H1 (cell line): Measurements from ENCODE around the gene RUFY2. TPM values are rescaled to one million over a fixed set of nuclear protein-coding genes. Genes with fewer than 3 reads are reported as not detected.
A peak's percentile ranks its signal among the peaks of the same experiment; 100 is the strongest.

Experiments
- CTCF ChIA-PET: fragments of 300-600 bp; sonication (Branson Sonifier 250); formaldehyde crosslinking; loops from one replicate; lab custom pipeline; 2021; ENCODE audit not compliant: partially characterized antibody; lab: Charles Lee
- POLR2A ChIA-PET: fragments of 300-600 bp; sonication (Branson Sonifier 250); formaldehyde crosslinking; loops from one replicate; lab custom pipeline; 2021; ENCODE audit warnings: inconsistent platforms; ENCODE audit not compliant: partially characterized antibody; lab: Charles Lee
- DNase-seq, 2 experiments: peaks; one replicate each; pipeline versions ENCODE4 v3.0.0 to v3.0.0-alpha.2; 2010 to 2022; ENCODE audit warnings: low spot score in 2 of 2, low read depth in 1 of 2, mixed read lengths in 1 of 2
- FAIRE-seq: peaks from 2 replicates; lab custom pipeline; 2011; peaks lifted over from hg19 to GRCh38; lab: Jason Lieb, UNC
- H2AFZ ChIP-seq: 2 replicates; pipeline ENCODE4 v1.8.1; 2012; ENCODE audit warnings: low read length, inconsistent platforms
- H2AK5ac ChIP-seq: 2 replicates; pipeline ENCODE4 v1.6.1; 2013; ENCODE audit warnings: low read depth, low read length
- H2BK120ac ChIP-seq: replicated peaks from 2 replicates; pipeline ENCODE3; 2013; ENCODE audit warnings: low read depth, low read length, inconsistent platforms
- H2BK12ac ChIP-seq: 2 replicates; pipeline ENCODE4 v1.6.1; 2013; ENCODE audit warnings: low read depth, low read length
- H2BK15ac ChIP-seq: 2 replicates; pipeline ENCODE4 v1.6.1; 2013; ENCODE audit warnings: low read length
- H2BK20ac ChIP-seq: 2 replicates; pipeline ENCODE4 v1.6.1; 2013; ENCODE audit warnings: low read length
- H2BK5ac ChIP-seq: 2 replicates; pipeline ENCODE4 v1.6.1; 2013; ENCODE audit warnings: low read depth, low read length
- H3K14ac ChIP-seq: 2 replicates; pipeline ENCODE4 v1.6.1; 2013; ENCODE audit warnings: inconsistent platforms; ENCODE audit not compliant: insufficient read length
- H3K18ac ChIP-seq: 2 replicates; pipeline ENCODE4 v1.6.1; 2013; ENCODE audit warnings: low read length; ENCODE audit errors: extremely low read depth
- H3K23ac ChIP-seq: 2 replicates; pipeline ENCODE4 v1.6.1; 2013; ENCODE audit warnings: inconsistent platforms; ENCODE audit not compliant: insufficient read length
- H3K23me2 ChIP-seq: 2 replicates; pipeline ENCODE4 v1.6.1; 2013; ENCODE audit warnings: low read depth, low read length
- H3K27ac ChIP-seq: 2 replicates; pipeline ENCODE4 v1.6.1; 2011; ENCODE audit warnings: low read depth, low read length, inconsistent platforms
- H3K27me3 ChIP-seq, 4 experiments: replicated peaks in 1 of 4; 1 replicate in 1 of 4; 2 replicates in 3 of 4; pipeline versions ENCODE4 v1.6.1 to v1.8.1; 2011 to 2013; ENCODE audit warnings: low read length in 3 of 4, mild to moderate bottlenecking in 3 of 4, inconsistent platforms in 2 of 4, mixed read lengths in 2 of 4, moderate library complexity in 1 of 4; ENCODE audit not compliant: control insufficient read depth in 3 of 4, insufficient read depth in 3 of 4; ENCODE audit errors: extremely low read depth in 1 of 4
- H3K36me3 ChIP-seq, 4 experiments: 2 replicates each; pipeline versions ENCODE4 v1.6.1 to v1.8.1; 2011 to 2013; ENCODE audit warnings: mild to moderate bottlenecking in 4 of 4, low read length in 3 of 4, moderate library complexity in 2 of 4, control low read depth in 1 of 4, inconsistent platforms in 1 of 4; ENCODE audit not compliant: insufficient read depth in 4 of 4, control insufficient read depth in 2 of 4
- H3K4ac ChIP-seq: replicated peaks from 2 replicates; pipeline ENCODE3; 2013; ENCODE audit warnings: low read length, low read depth, mixed read lengths, inconsistent platforms; ENCODE audit not compliant: insufficient read length
- H3K4me1 ChIP-seq, 4 experiments: replicated peaks in 1 of 4; 1 replicate in 1 of 4; 2 replicates in 3 of 4; pipeline versions ENCODE4 v1.6.1 to v1.8.1; 2011 to 2013; ENCODE audit warnings: low read length in 3 of 4, inconsistent platforms in 2 of 4, mixed read lengths in 1 of 4; ENCODE audit not compliant: insufficient read depth in 4 of 4, control insufficient read depth in 3 of 4
- H3K4me2 ChIP-seq, 2 experiments: 2 replicates each; pipeline versions ENCODE4 v1.6.1 to v1.8.1; 2011 to 2013; ENCODE audit warnings: low read depth in 2 of 2, low read length in 2 of 2, control low read depth in 1 of 2, inconsistent platforms in 1 of 2, mild to moderate bottlenecking in 1 of 2; ENCODE audit not compliant: insufficient read depth in 1 of 2
- H3K4me3 ChIP-seq, 4 experiments: fragments of 200-600, 300-600 bp in 1 of 4; sonication (generic), shearing (Covaris generic), sonication (Bioruptor Twin) in 1 of 4; 2 replicates each; pipeline versions ENCODE4 v1.5.1 to v1.8.1; 2011 to 2016; ENCODE audit warnings: low read length in 4 of 4, low read depth in 3 of 4, control low read depth in 2 of 4, inconsistent platforms in 2 of 4, mild to moderate bottlenecking in 2 of 4, mixed read lengths in 1 of 4, moderate library complexity in 1 of 4; ENCODE audit not compliant: insufficient read depth in 2 of 4; ENCODE audit errors: extremely low read depth in 1 of 4
- H3K56ac ChIP-seq: replicated peaks from 2 replicates; pipeline ENCODE3; 2013; ENCODE audit warnings: low read depth, mild to moderate bottlenecking, mixed read lengths, low read length, inconsistent platforms; ENCODE audit not compliant: insufficient read length
- H3K79me1 ChIP-seq: 2 replicates; pipeline ENCODE4 v1.6.1; 2013; ENCODE audit warnings: low read depth, low read length, control low read depth
- H3K79me2 ChIP-seq, 2 experiments: 2 replicates each; pipeline versions ENCODE4 v1.6.1 to v1.8.1; 2012 to 2013; ENCODE audit warnings: low read length in 2 of 2, mild to moderate bottlenecking in 2 of 2, inconsistent platforms in 1 of 2; ENCODE audit not compliant: insufficient read depth in 2 of 2, control insufficient read depth in 1 of 2
- H3K9ac ChIP-seq, 4 experiments: replicated peaks in 1 of 4; 1 replicate in 1 of 4; 2 replicates in 3 of 4; pipeline versions ENCODE4 v1.6.1 to v1.8.1; 2011 to 2013; ENCODE audit warnings: low read depth in 3 of 4, low read length in 3 of 4, control low read depth in 2 of 4, mild to moderate bottlenecking in 2 of 4, moderate library complexity in 2 of 4, inconsistent platforms in 1 of 4; ENCODE audit errors: extremely low read depth in 1 of 4
- H3K9me3 ChIP-seq, 2 experiments: 2 replicates each; pipeline versions ENCODE4 v1.6.1 to v1.8.1; 2012 to 2013; ENCODE audit warnings: mild to moderate bottlenecking in 2 of 2, moderate library complexity in 2 of 2, control low read depth in 1 of 2, inconsistent platforms in 1 of 2, low read depth in 1 of 2, low read length in 1 of 2, mixed read lengths in 1 of 2; ENCODE audit not compliant: insufficient read depth in 2 of 2
- H4K20me1 ChIP-seq, 2 experiments: replicated peaks in 1 of 2; 2 replicates each; pipeline versions ENCODE3 to v1.8.1; 2011 to 2013; ENCODE audit warnings: inconsistent platforms in 2 of 2, low read length in 2 of 2, mild to moderate bottlenecking in 1 of 2; ENCODE audit not compliant: insufficient read depth in 2 of 2, control insufficient read depth in 1 of 2
- H4K5ac ChIP-seq: 2 replicates; pipeline ENCODE4 v1.6.1; 2013; ENCODE audit warnings: low read length, low read depth, mixed read lengths, inconsistent platforms; ENCODE audit not compliant: insufficient read length
- H4K8ac ChIP-seq: 2 replicates; pipeline ENCODE4 v1.8.0; 2013; ENCODE audit warnings: mild to moderate bottlenecking, moderate library complexity, low read length, inconsistent platforms; ENCODE audit not compliant: insufficient read depth; ENCODE audit errors: extremely low read depth
- H4K91ac ChIP-seq: replicated peaks from 2 replicates; pipeline ENCODE3; 2013; ENCODE audit warnings: low read length, mixed read lengths, inconsistent platforms; ENCODE audit not compliant: insufficient read length
- BACH1 ChIP-seq: IDR thresholded peaks from 2 replicates; pipeline ENCODE4 v1.6.1; 2012; ENCODE audit warnings: low read length, improper control_type of control experiment
- BCL11A ChIP-seq, 2 experiments: IDR thresholded peaks; one replicate each; pipeline ENCODE4 v1.6.1; 2011; ENCODE audit warnings: low read depth in 2 of 2, low read length in 2 of 2, mild to moderate bottlenecking in 2 of 2
- CHD2 ChIP-seq: IDR thresholded peaks from 2 replicates; pipeline ENCODE4 v1.6.1; 2012; ENCODE audit warnings: low read length, improper control_type of control experiment
- CREB1 ChIP-seq: IDR thresholded peaks from 2 replicates; pipeline ENCODE4 v1.6.1; 2012; ENCODE audit warnings: inconsistent platforms
- KDM1A ChIP-seq: fragments of 200-600, 300-600 bp; sonication (generic); IDR thresholded peaks from 2 replicates; pipeline ENCODE4 v1.7.1; 2016; ENCODE audit warnings: mild to moderate bottlenecking, low read length, borderline replicate concordance
- KDM4A ChIP-seq: IDR thresholded peaks from one replicate; pipeline ENCODE4 v1.7.1; 2012; ENCODE audit warnings: low read depth, mild to moderate bottlenecking, moderate library complexity, low read length, inconsistent platforms; ENCODE audit not compliant: severe bottlenecking
- POLR2AphosphoS5 ChIP-seq: IDR thresholded peaks from 2 replicates; pipeline ENCODE4 v1.6.1; 2011; ENCODE audit warnings: low read depth, low read length
- RBBP5 ChIP-seq: IDR thresholded peaks from 2 replicates; pipeline ENCODE4 v1.7.1; 2012; ENCODE audit warnings: low read depth, mild to moderate bottlenecking, inconsistent platforms, low read length, moderate library complexity, borderline replicate concordance
- TBP ChIP-seq: IDR thresholded peaks from 2 replicates; pipeline ENCODE4 v1.6.1; 2011; ENCODE audit warnings: low read depth, low read length, improper control_type of control experiment
- WGBS, 2 experiments: shearing (Covaris generic) in 1 of 2; methylation state at CpG; one replicate each; pipeline versions ENCODE4 v1.1.6 to v1.1.7; 2013 to 2015; ENCODE audit warnings: low lambda C conversion rate in 2 of 2, mixed read lengths in 2 of 2, inconsistent platforms in 1 of 2, low coverage in 1 of 2, missing lambda C conversion rate in 1 of 2; ENCODE audit not compliant: insufficient replicate concordance in 2 of 2, insufficient coverage in 1 of 2, insufficient read length in 1 of 2; ENCODE audit errors: extremely low coverage in 1 of 2, missing lambda C conversion rate in 1 of 2; 5-methylcytosine and 5-hydroxymethylcytosine counted together
- polyA plus RNA-seq, 7 experiments: library from polyadenylated mRNA; depleted of rRNA in 3 of 7; stranded (reverse) in 5 of 7; unstranded in 2 of 7; fragments of >200 nt in 5 of 7; fragments of 200-250 nt in 2 of 7; gene quantifications; 1 replicate in 5 of 7; 2 replicates in 1 of 7; 4 replicates in 1 of 7; pipeline versions ENCODE4 v1.2.1 to v1.2.3, GENCODE V29; 2011 to 2013; ENCODE audit warnings: missing spikeins in 2 of 7, mixed read lengths in 2 of 7
- total RNA-seq: library from RNA; stranded (reverse); fragmentation: NEBNext Ultra II Directional; extraction: Animal tissue kit (Norgen Biotek cat#: 25700); gene quantifications from 2 replicates; pipeline ENCODE4 v1.2.1, GENCODE V29; 2021
- TF ChIP-seq, protein P1 (sequence below): IDR thresholded peaks from 2 replicates; pipeline ENCODE4 v1.6.1; 2012; ENCODE audit warnings: inconsistent platforms

The RUFY2 gene
- total and polyA plus RNA-seq, 2 of the 8 experiments (the other 6 are each of a cell fraction or from before 2014, with no cell fraction given): 3.4 to 12.0 TPM

DNA sequence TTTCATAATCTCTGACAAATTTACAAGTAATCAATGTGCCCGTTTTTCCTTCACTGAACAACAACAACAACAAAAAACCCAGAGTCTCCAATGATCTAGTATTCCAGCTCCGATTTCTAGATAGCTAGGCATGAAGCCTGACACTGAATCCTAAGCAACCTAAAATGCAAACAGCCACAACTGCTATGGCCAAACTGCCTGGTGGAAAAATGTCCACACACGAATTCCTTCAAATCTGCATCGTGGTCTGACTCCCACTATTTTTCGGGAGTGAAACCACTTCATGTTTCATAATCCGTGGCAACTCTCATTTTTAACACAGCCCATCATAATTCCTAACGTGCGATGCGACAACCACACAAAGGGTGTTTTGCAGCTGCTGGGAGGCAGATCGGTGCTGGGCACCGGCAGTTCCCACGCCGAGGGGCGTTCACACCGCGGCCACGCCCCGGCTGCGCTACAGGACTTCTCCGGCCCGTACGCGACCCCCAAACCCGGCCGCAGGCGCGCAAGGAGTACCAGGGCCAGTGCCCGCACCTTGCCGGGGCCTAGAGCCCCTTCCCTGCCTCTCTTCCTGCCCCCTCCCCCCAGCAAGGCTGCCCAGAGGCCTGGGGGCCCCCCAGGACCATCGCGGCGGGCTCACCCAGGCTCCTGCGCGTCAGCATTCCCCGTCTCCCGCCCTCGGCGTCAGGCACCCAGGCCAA is 814 bp downstream of the RUFY2 start:
- Histone ChIP-seq H3K36me3 (peaks cover 0 to 3% (median 0%) of the 10 kb centered on the region in 4 experiments; a peak in 1 of 8 replicates), H3K79me2 (peaks cover 0 to 29% of the 10 kb centered on the region in 2 experiments; a peak in 2 of 4 replicates), H2BK12ac (0 out of 2 replicates have a peak overlapping the region, but pooled peaks have one; percentile 65), H2BK5ac (peak overlapping the region; percentile 12; the same call in 1 of the 2 replicates), H3K23ac (no peak overlapping the region), H3K4me2 (peak overlapping the region; percentile 81 to 89), H2AK5ac (no peak overlapping the region), H3K14ac (no peak overlapping the region), H3K4ac (no peak overlapping the region), H3K9me3 (no peaks in the 10 kb centered on the region), H3K27ac (peak overlapping the region; percentile 88; the same call in 1 of the 2 replicates), H4K20me1 (no peaks in the 10 kb centered on the region), H2BK20ac (no peak overlapping the region), H3K18ac (peak overlapping the region; percentile 75), H4K5ac (peak overlapping the region; percentile 74), H3K23me2 (peaks cover 6% of the 10 kb centered on the region; the same call in 1 of the 2 replicates), H2AFZ (peak overlapping the region; percentile 53), H2BK15ac (no peak overlapping the region), H3K27me3 (no peaks in the 10 kb centered on the region), H4K8ac (peak overlapping the region; percentile 76; the same call in 1 of the 2 replicates), H2BK120ac (no peak overlapping the region), H3K9ac (peak overlapping the region; percentile 79 to 88 (median 84); a peak in 6 of 7 replicates), H3K56ac (no peak overlapping the region), H3K79me1 (no peaks in the 10 kb centered on the region; the same call in 1 of the 2 replicates), H3K4me3 (peak overlapping the region; percentile 72 to 86 (median 74)), H4K91ac (peak overlapping the region; percentile 79), H3K4me1 (peaks cover 0 to 4% (median 0%) of the 10 kb centered on the region in 4 experiments; a peak in 2 of 7 replicates)
- CTCF ChIA-PET: interaction anchor here (0.8 to 1.4 kb wide), 4 partner anchors 25 to 430 kb away, joined by 3 read pairs; no protein-coding TSS in a partner anchor
- DNase-seq: peak in 1 of 2 experiments; percentile 85
- 3% methylated on average over 35 of the region's 38 CpGs; no CpG with 5 or more reads in 1 of the 2 experiments for WGBS, 2 experiments
- no peak for FAIRE-seq
- POLR2A ChIA-PET: interaction anchor here (0.6 to 2.9 kb wide), 11 partner anchors 13 to 549 kb away, joined by 3 to 17 read pairs (median 4); partner anchors contain the start of genes CCAR1, DDX21, HNRNPH3 and PBLD
- no peak for TF ChIP-seq CHD2
- TF ChIP-seq, protein P1, sequence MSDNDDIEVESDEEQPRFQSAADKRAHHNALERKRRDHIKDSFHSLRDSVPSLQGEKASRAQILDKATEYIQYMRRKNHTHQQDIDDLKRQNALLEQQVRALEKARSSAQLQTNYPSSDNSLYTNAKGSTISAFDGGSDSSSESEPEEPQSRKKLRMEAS: peak; percentile 11; the same call in 1 of the 2 replicates
- no peak for TF ChIP-seq CREB1
- peak; percentile 11; the same call in 1 of the 2 replicates for TF ChIP-seq RBBP5
- peak; percentile 51 for TF ChIP-seq KDM4A
- TF ChIP-seq TBP: 0 out of 2 replicates have a peak, but pooled peaks have one; percentile 5
- TF ChIP-seq POLR2AphosphoS5: 0 out of 2 replicates have a peak, but pooled peaks have one; percentile 7
- peak; percentile 40 for TF ChIP-seq BACH1
- TF ChIP-seq BCL11A (IDR thresholded peaks at IDR 0.05; ENCODE audit: low read depth in 2 of 2, low read length in 2 of 2): no peak
- peak; percentile 23; the same call in 1 of the 2 replicates for TF ChIP-seq KDM1A
